PC-9 (cell line): ENCODE measurements around the gene GTF2IRD1. TPM values are rescaled to one million over a fixed set of nuclear protein-coding genes. Genes with fewer than 3 reads are reported as not detected.

Experiments used
- BruUV-seq: library from RNA; stranded (reverse); fragments of 400-500 nt; replicated peaks from 2 replicates; lab custom pipeline; 2021; lab: Mats Ljungman, UMichigan
- CTCF ChIA-PET: fragments of 300-600 bp; sonication (Branson Sonifier 250); formaldehyde crosslinking; loops from one replicate; lab custom pipeline; 2022; ENCODE audit warnings: antibody characterized with exemption; lab: Charles Lee
- POLR2A ChIA-PET: fragments of 300-600 bp; sonication (Branson Sonifier 250); formaldehyde crosslinking; loops from one replicate; lab custom pipeline; 2022; ENCODE audit warnings: antibody characterized with exemption; ENCODE audit not compliant: unreplicated experiment; lab: Charles Lee
- DNase-seq, 2 experiments: peaks; one replicate each; pipeline versions ENCODE4 v3.0.0 to v3.0.0-alpha.2; 2015 to 2022; ENCODE audit warnings: mixed read lengths in 1 of 2
- H2AFZ ChIP-seq: fragments of 200-600 bp; sonication (generic); 2 replicates; pipeline ENCODE4 v1.8.1; 2017; ENCODE audit warnings: antibody characterized with exemption
- H3F3A ChIP-seq: fragments of 200-600 bp; sonication (generic); 2 replicates; pipeline ENCODE4 v1.8.1; 2017; ENCODE audit warnings: antibody characterized with exemption, mild to moderate bottlenecking, low read depth; ENCODE audit not compliant: insufficient read depth
- H3K27ac ChIP-seq: fragments of 200-600 bp; sonication (generic); 2 replicates; pipeline ENCODE4 v1.6.1; 2016; ENCODE audit warnings: mixed run types
- H3K27me3 ChIP-seq: fragments of 200-600 bp; sonication (generic); 2 replicates; pipeline ENCODE4 v1.6.1; 2016; ENCODE audit warnings: low read depth, mixed run types; ENCODE audit not compliant: insufficient read depth
- H3K36me3 ChIP-seq: fragments of 200-600 bp; sonication (generic); 2 replicates; pipeline ENCODE4 v1.6.1; 2016; ENCODE audit warnings: low read depth, mixed run types
- H3K4me1 ChIP-seq: fragments of 200-600 bp; sonication (generic); replicated peaks from 2 replicates; pipeline ENCODE4 v1.6.1; 2016; ENCODE audit warnings: mixed run types; ENCODE audit not compliant: insufficient read depth
- H3K4me2 ChIP-seq: fragments of 200-600 bp; sonication (generic); 2 replicates; pipeline ENCODE4 v1.6.1; 2017; ENCODE audit warnings: mixed run types
- H3K4me3 ChIP-seq: fragments of 200-600 bp; sonication (generic); 2 replicates; pipeline ENCODE4 v1.6.1; 2016; ENCODE audit warnings: mixed run types
- H3K79me2 ChIP-seq: fragments of 200-600 bp; sonication (generic); 2 replicates; pipeline ENCODE4 v1.6.1; 2017; ENCODE audit warnings: low read depth, mixed run types
- H3K9me2 ChIP-seq: fragments of 200-600 bp; sonication (generic); 2 replicates; pipeline ENCODE4 v1.8.1; 2017; ENCODE audit warnings: mild to moderate bottlenecking; ENCODE audit not compliant: insufficient read depth
- H3K9me3 ChIP-seq: fragments of 200-600 bp; sonication (generic); 2 replicates; pipeline ENCODE4 v1.8.1; 2016; ENCODE audit warnings: low read depth; ENCODE audit not compliant: insufficient read depth
- H4K20me1 ChIP-seq: fragments of 200-600 bp; sonication (generic); 2 replicates; pipeline ENCODE4 v1.8.1; 2017; ENCODE audit not compliant: insufficient read depth
- CTCF ChIP-seq: fragments of 200-600 bp; sonication (generic); conservative IDR thresholded peaks from 2 replicates; pipeline ENCODE4 v1.6.1; 2017; ENCODE audit warnings: mixed run types, antibody characterized with exemption, mild to moderate bottlenecking, moderate library complexity
- EZH2 ChIP-seq: fragments of 200-600 bp; sonication (generic); IDR thresholded peaks from 2 replicates; pipeline ENCODE4 v1.8.0; 2017; ENCODE audit warnings: antibody characterized with exemption, low read depth
- intact Hi-C: fragments of 100-400 bp; cut with micrococcal nuclease; formaldehyde crosslinking; loops from one replicate; pipeline ENCODE4 v1.10.0; 2022; ENCODE audit not compliant: unreplicated experiment
- total RNA-seq: library from RNA; stranded (reverse); gene quantifications from 2 replicates; pipeline ENCODE4 v1.2.3, GENCODE V29; 2021

GTF2IRD1 gene
- total RNA-seq, 1 experiment from 2014 or later = 46.7 TPM

- Histone ChIP-seq H3K79me2 (peaks cover 33% of the 10 kb centered on the region), H3K36me3 (no peaks in the 10 kb centered on the region), H2AFZ (no peak overlapping the region), H3K4me1 (peaks cover 7% of the 10 kb centered on the region), H3K4me3 (peak overlapping the region; percentile 59; the same call in 1 of the 2 replicates), H4K20me1 (no peaks in the 10 kb centered on the region), H3F3A (peaks cover 14% of the 10 kb centered on the region), H3K27me3 (no peaks in the 10 kb centered on the region), H3K4me2 (peak overlapping the region; percentile 76), H3K9me2 (no peaks in the 10 kb centered on the region), H3K27ac (no peak overlapping the region), H3K9me3 (no peaks in the 10 kb centered on the region)
- POLR2A ChIA-PET = interaction anchor here (0.6 kb wide), 1 partner anchor 362 kb away, joined by 3 read pairs; no protein-coding TSS in a partner anchor
- intact Hi-C loops = no loop called here
- CTCF ChIA-PET = no interaction called here
- TF ChIP-seq CTCF (no peak), EZH2 (no peak)
- DNase-seq = no peak
- BruUV-seq = no TSS peak
Observed at GRCh38 chr7:74455291-74455804, 1.6 kb downstream of the GTF2IRD1 start.

- H3K9me2 ChIP-seq = no peaks in the 10 kb centered on the region
- no peak for DNase-seq
- no peaks in the 10 kb centered on the region for H3K9me3 ChIP-seq
- H3K79me2 ChIP-seq = peaks cover 39% of the 10 kb centered on the region
- CTCF ChIA-PET = no interaction called here
- no TSS peak for BruUV-seq
- intact Hi-C loops = no loop called here
- H3F3A ChIP-seq = peaks cover 14% of the 10 kb centered on the region
- H2AFZ ChIP-seq = no peak overlapping the region
- H3K27ac ChIP-seq = no peak overlapping the region
- no peaks in the 10 kb centered on the region for H4K20me1 ChIP-seq
- H3K36me3 ChIP-seq = no peaks in the 10 kb centered on the region
- no peak overlapping the region for H3K4me3 ChIP-seq
- TF ChIP-seq EZH2 (no peak), CTCF (no peak)
- peaks cover 7% of the 10 kb centered on the region for H3K4me1 ChIP-seq
- POLR2A ChIA-PET = no interaction called here
- no peaks in the 10 kb centered on the region for H3K27me3 ChIP-seq
- H3K4me2 ChIP-seq = 0 out of 2 replicates have a peak overlapping the region, but pooled peaks have one; percentile 76
Observed at GRCh38 chr7:74455928-74456327, 2.2 kb downstream of the GTF2IRD1 start.

- H3F3A ChIP-seq = peaks cover 13% of the 10 kb centered on the region
- ChIA-PET POLR2A (no interaction called here), CTCF (no interaction called here)
- H3K4me1 ChIP-seq = peaks cover 4% of the 10 kb centered on the region
- no peak overlapping the region for H3K4me2 ChIP-seq
- H3K27me3 ChIP-seq = no peaks in the 10 kb centered on the region
- no peaks in the 10 kb centered on the region for H4K20me1 ChIP-seq
- H3K27ac ChIP-seq = no peak overlapping the region
- H3K9me2 ChIP-seq = no peaks in the 10 kb centered on the region
- no peaks in the 10 kb centered on the region for H3K36me3 ChIP-seq
- no peak for DNase-seq
- intact Hi-C loops = no loop called here
- H2AFZ ChIP-seq = no peak overlapping the region
- peaks cover 40% of the 10 kb centered on the region for H3K79me2 ChIP-seq
- no peak overlapping the region for H3K4me3 ChIP-seq
- BruUV-seq = TSS peak; percentile 17
- H3K9me3 ChIP-seq = no peaks in the 10 kb centered on the region
- TF ChIP-seq CTCF = no peak
- TF ChIP-seq EZH2 = no peak
Observed at GRCh38 chr7:74457007-74457406, 3.3 kb downstream of the GTF2IRD1 start.
